ENCODE results near the gene ZNF205.
"Not testable (repeated sequence)": the region's sequence is repeated elsewhere in the genome, so short reads cannot be mapped to it uniquely, and the experiment has no call there.

The ZNF205 gene

GRCh38 chr16:3076577-3076976 lies 35.8 kb upstream of the ZNF205 start:
- TF ChIP-seq CTCF (IDR thresholded peaks at IDR 0.05; ENCODE audit: low read depth, low read length, missing control alignments) = no peak
- H3K4me3 ChIP-seq (replicated peaks; ENCODE audit: low read depth, low read length) = no peak overlapping the region
- no peak for DNase-seq (ENCODE audit: extremely low read depth, low read depth)

GRCh38 chr16:3080024-3080423 lies 32.4 kb upstream of the ZNF205 start:
- DNase-seq (ENCODE audit: extremely low read depth, low read depth) = no peak
- TF ChIP-seq CTCF (IDR thresholded peaks at IDR 0.05; ENCODE audit: low read depth, low read length, missing control alignments) = no peak

GRCh38 chr16:3081957-3082356 lies 30.4 kb upstream of the ZNF205 start:
- not testable (repeated sequence) for H3K4me3 ChIP-seq (replicated peaks; ENCODE audit: low read depth, low read length); DNase-seq (ENCODE audit: extremely low read depth, low read depth)

More at GRCh38 chr16:3080024-3080423, 32.4 kb upstream of the ZNF205 start:
- H3K4me3 ChIP-seq (replicated peaks; ENCODE audit: low read depth, low read length) = no peak overlapping the region

GRCh38 chr16:3083408-3083807 lies 29.0 kb upstream of the ZNF205 start:
- H3K4me3 ChIP-seq (replicated peaks; ENCODE audit: low read depth, low read length); DNase-seq (ENCODE audit: extremely low read depth, low read depth): not testable (repeated sequence)

- no peak overlapping the region for H3K4me3 ChIP-seq (replicated peaks; ENCODE audit: low read depth, low read length)
- no peak for TF ChIP-seq CTCF (IDR thresholded peaks at IDR 0.05; ENCODE audit: low read depth, low read length, missing control alignments)
- no peak for DNase-seq (ENCODE audit: extremely low read depth, low read depth)
These were observed 27.9 kb upstream of the ZNF205 start for GRCh38 chr16:3084491-3084890.

- no peak for TF ChIP-seq CTCF (IDR thresholded peaks at IDR 0.05; ENCODE audit: low read depth, low read length, missing control alignments)
- no peak for DNase-seq (ENCODE audit: extremely low read depth, low read depth)
These were observed 27.3 kb upstream of the ZNF205 start for GRCh38 chr16:3084969-3085670.

GRCh38 chr16:3085868-3086595 lies 26.4 kb upstream of the ZNF205 start:
- H3K4me3 ChIP-seq (replicated peaks; ENCODE audit: low read depth, low read length) = no peak overlapping the region
- no peak for TF ChIP-seq CTCF (IDR thresholded peaks at IDR 0.05; ENCODE audit: low read depth, low read length, missing control alignments)
- no peak for DNase-seq (ENCODE audit: extremely low read depth, low read depth)

More at GRCh38 chr16:3084969-3085670, 27.3 kb upstream of the ZNF205 start:
- no peak overlapping the region for H3K4me3 ChIP-seq (replicated peaks; ENCODE audit: low read depth, low read length)

Data from HFF-Myc (cell line).